Natural killer cell treated with Interleukin-12 subunit alpha and Interleukin-12 subunit beta and Interleukin-15 and Interleukin-18, amount 100 ng/mL, for 72 hours (primary cell): ENCODE measurements around the gene BBS2. TPM values are rescaled to one million over a fixed set of nuclear protein-coding genes. Genes with fewer than 3 reads are reported as not detected.

Source experiments
- ATAC-seq, 2 donors: fragments of 150-1000 bp; cut with Tn5 transposase in 1 of 2; sonication (Bioruptor Pico), chemical (Tn5 transposase) in 1 of 2; 2 replicates each; pipeline ENCODE4 v1.10.0; 2021
- DNase-seq: peaks from one replicate; pipeline ENCODE4 v3.0.0; 2022; ENCODE audit warnings: low spot score
- H3K27ac Mint-ChIP-seq, 2 donors: 1 replicate in 1 of 2; 2 replicates in 1 of 2; pipeline ENCODE4 v1.8.0; 2022; ENCODE audit warnings: mixed read lengths in 2 of 2, mild to moderate bottlenecking in 1 of 2, moderate library complexity in 1 of 2
- H3K27me3 Mint-ChIP-seq, 2 donors: 1 replicate in 1 of 2; 2 replicates in 1 of 2; pipeline ENCODE4 v1.8.0; 2022; ENCODE audit warnings: mixed read lengths in 2 of 2
- H3K36me3 Mint-ChIP-seq: one replicate; pipeline ENCODE4 v1.8.0; 2022; ENCODE audit warnings: mixed read lengths
- H3K4me1 Mint-ChIP-seq, 2 donors: 1 replicate in 1 of 2; 2 replicates in 1 of 2; pipeline ENCODE4 v1.8.0; 2022; ENCODE audit warnings: low read depth in 2 of 2, mixed read lengths in 2 of 2, mild to moderate bottlenecking in 1 of 2
- H3K4me3 Mint-ChIP-seq: one replicate; pipeline ENCODE4 v1.8.0; 2022; ENCODE audit warnings: mixed read lengths
- H3K9me3 Mint-ChIP-seq: 2 replicates; pipeline ENCODE4 v1.8.0; 2022; ENCODE audit warnings: mixed read lengths
- total RNA-seq, 2 donors: library from RNA; stranded (reverse); gene quantifications; one replicate each; pipeline ENCODE4 v1.2.3, GENCODE V29; 2022

The BBS2 gene
- total RNA-seq = 10 to 100 TPM in 1 of 2 donors, 1 to 10 TPM in 1; 6.6 to 10.6 TPM

DNA sequence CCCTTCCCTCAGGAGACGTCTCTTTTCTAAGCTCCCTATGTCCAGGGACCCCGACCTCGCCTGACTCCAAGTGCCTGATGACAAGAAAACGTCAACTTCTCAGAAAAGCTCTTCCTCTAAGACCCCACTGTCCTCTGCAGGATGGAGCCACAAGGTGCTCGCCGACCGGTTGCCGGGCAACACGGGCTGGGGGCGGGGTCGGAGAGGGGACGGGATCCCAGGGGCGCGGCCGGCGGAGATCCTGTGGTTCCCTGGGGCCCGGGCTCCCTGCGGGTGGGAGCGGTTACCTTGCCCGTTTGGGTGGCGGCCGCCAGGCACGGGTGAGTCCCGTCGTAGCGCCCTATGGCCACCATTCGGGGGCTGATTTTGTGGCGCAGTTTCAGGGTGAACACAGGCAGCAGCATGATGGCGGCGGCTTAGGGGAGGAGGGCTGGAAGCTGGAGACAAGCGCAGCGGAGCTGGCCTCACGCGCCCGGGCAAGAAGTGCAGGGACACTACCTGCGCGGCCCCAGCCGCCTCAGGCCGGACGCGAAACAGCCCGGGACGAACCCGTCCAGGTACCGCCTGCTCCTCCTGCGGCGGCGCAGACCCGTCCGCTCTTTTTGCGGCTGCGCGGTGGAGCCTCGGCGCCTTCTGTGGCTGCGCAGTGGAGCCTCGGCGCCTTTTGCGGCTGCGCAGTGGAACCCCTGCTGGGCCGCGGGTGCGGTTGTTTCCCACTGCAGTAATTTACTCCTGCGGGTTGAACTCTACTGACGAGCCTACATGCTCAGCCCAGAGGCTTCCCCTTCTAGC is at the start of gene BBS2:
TSS of gene BBS2 (minus strand) at position 566 of the 792 bp plus-strand sequence. CDS start at position 404, 162 bp downstream.
- ATAC-seq = peak; percentile 91 to 95
- peak; percentile 93 for DNase-seq
- Mint-ChIP-seq H3K36me3 (no peaks in the 10 kb centered on the region), H3K4me3 (peak within 1 kb of the TSS; percentile 76), H3K9me3 (no peaks in the 10 kb centered on the region), H3K4me1 (peaks cover 8 to 9% of the 10 kb centered on the region in 2 donors), H3K27me3 (no peaks in the 10 kb centered on the region), H3K27ac (peak within 1 kb of the TSS; percentile 68 to 83)

GRCh38 chr16:56564793-56565477 is 45.1 kb upstream of the BBS2 start, which contains the start of gene MT4:
Gene MT4 (plus strand): TSS chr16:56565073. CDS start chr16:56565129, 56 bp downstream.
- Mint-ChIP-seq H3K4me3 (no peak within 1 kb of the TSS), H3K4me1 (no peaks in the 10 kb centered on the region), H3K27ac (no peak within 1 kb of the TSS), H3K27me3 (peaks cover 18 to 33% of the 10 kb centered on the region in 2 donors), H3K9me3 (no peaks in the 10 kb centered on the region), H3K36me3 (no peaks in the 10 kb centered on the region)
- DNase-seq (no peak), ATAC-seq (no peak)

- no peak overlapping the region for H3K4me3 Mint-ChIP-seq
- no peaks in the 10 kb centered on the region for H3K36me3 Mint-ChIP-seq
- H3K27me3 Mint-ChIP-seq = peaks cover 17 to 38% of the 10 kb centered on the region in 2 donors
- no peak overlapping the region for H3K27ac Mint-ChIP-seq
- ATAC-seq (no peak), DNase-seq (no peak)
- H3K9me3 Mint-ChIP-seq = no peaks in the 10 kb centered on the region
- H3K4me1 Mint-ChIP-seq = no peaks in the 10 kb centered on the region
These were observed 41.3 kb upstream of the BBS2 start for GRCh38 chr16:56561126-56561525.

- Mint-ChIP-seq H3K9me3 (no peaks in the 10 kb centered on the region), H3K27me3 (peaks cover 17 to 31% of the 10 kb centered on the region in 2 donors), H3K4me3 (no peak overlapping the region), H3K36me3 (no peaks in the 10 kb centered on the region), H3K4me1 (no peaks in the 10 kb centered on the region), H3K27ac (no peak overlapping the region)
- DNase-seq (no peak), ATAC-seq (no peak)
These were observed 40.6 kb upstream of the BBS2 start for GRCh38 chr16:56560447-56560846.

DNA sequence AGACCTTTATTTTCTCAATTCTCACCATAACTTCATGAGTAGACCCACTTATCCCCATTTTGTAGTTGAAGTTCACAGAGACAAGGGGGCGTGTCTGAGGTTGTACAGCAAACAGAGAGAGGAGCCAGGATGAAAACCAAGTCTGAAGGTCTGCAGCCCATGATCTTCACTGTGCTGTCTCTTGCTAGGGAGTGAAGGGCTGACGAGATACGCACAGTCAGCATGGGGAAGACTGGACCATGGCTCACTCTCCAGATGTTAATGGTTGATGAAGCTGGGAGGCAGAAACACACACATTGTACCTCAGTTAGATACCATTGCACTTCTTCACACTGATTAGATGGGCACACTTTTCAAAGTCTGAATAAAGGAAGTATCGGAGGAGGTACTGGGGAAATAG is 39.3 kb upstream of the BBS2 start:
- Mint-ChIP-seq H3K4me1 (no peaks in the 10 kb centered on the region), H3K4me3 (no peak overlapping the region), H3K9me3 (no peaks in the 10 kb centered on the region), H3K27me3 (peaks cover 17 to 40% of the 10 kb centered on the region in 2 donors), H3K36me3 (no peaks in the 10 kb centered on the region), H3K27ac (no peak overlapping the region)
- DNase-seq (no peak), ATAC-seq (no peak)

DNA sequence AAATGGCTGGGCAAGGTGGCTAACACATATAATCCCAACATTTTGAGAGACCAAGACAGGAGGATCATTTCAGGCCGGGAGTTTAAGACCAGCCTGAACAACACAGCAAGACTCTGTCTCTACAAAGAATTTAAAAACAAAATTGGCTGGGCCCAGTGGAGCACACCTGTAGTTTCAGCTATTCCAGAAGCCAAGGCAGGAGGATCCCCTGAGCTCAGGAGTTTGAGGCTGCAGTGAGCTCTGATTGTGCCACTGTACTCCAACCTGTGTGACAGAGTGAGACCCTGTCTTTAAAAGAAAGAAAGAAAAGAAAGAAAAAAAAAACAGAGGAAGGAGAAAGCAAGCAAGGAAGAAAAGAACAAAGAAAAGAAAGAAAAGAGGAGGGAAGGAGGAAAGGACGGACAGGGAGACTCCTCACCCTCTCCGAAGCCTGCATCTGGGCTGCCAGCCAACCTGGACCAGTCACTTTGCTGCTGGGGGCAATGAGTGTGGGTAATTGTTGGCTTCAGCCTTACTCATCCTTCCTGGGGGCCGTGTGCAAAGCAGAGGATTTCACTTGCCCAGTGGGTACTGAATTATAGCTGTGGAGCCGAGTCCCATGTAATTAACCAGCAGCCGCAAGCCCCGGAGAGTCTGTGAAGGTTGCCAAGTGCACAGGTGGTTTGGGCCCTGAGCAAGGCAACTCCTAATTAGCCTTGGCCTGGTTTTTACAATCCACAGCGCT is 38.4 kb upstream of the BBS2 start:
- H3K4me3 Mint-ChIP-seq = no peak overlapping the region
- H3K27ac Mint-ChIP-seq = no peak overlapping the region
- DNase-seq (no peak), ATAC-seq (no peak)
- H3K27me3 Mint-ChIP-seq = peaks cover 21 to 48% of the 10 kb centered on the region in 2 donors
- no peaks in the 10 kb centered on the region for H3K9me3 Mint-ChIP-seq
- H3K4me1 Mint-ChIP-seq = no peaks in the 10 kb centered on the region
- no peaks in the 10 kb centered on the region for H3K36me3 Mint-ChIP-seq

DNA sequence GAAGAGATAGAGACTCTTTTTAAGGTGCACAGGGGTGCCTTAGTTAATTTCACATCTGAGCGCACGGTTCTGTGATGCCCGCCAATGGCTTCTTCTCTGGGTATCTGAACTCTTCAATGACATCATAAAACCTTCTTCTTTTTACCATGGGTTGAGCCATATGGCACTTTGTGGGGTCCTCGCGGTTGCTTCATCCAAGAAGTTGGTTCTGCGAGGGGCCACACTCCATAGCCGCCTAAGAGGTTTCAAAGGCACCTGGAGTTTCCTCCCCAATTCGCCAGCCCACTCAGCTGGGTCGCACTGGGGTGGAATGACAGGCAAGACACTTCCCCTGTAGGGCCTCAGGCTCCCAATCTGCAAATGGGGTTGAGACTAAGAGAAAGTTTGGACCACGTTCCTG is 34.6 kb upstream of the BBS2 start:
- DNase-seq = no peak
- Mint-ChIP-seq H3K4me3 (no peak overlapping the region), H3K27me3 (peaks cover 15 to 39% of the 10 kb centered on the region in 2 donors), H3K27ac (no peak overlapping the region), H3K36me3 (no peaks in the 10 kb centered on the region), H3K4me1 (no peaks in the 10 kb centered on the region), H3K9me3 (no peaks in the 10 kb centered on the region)
- ATAC-seq = no peak

DNA sequence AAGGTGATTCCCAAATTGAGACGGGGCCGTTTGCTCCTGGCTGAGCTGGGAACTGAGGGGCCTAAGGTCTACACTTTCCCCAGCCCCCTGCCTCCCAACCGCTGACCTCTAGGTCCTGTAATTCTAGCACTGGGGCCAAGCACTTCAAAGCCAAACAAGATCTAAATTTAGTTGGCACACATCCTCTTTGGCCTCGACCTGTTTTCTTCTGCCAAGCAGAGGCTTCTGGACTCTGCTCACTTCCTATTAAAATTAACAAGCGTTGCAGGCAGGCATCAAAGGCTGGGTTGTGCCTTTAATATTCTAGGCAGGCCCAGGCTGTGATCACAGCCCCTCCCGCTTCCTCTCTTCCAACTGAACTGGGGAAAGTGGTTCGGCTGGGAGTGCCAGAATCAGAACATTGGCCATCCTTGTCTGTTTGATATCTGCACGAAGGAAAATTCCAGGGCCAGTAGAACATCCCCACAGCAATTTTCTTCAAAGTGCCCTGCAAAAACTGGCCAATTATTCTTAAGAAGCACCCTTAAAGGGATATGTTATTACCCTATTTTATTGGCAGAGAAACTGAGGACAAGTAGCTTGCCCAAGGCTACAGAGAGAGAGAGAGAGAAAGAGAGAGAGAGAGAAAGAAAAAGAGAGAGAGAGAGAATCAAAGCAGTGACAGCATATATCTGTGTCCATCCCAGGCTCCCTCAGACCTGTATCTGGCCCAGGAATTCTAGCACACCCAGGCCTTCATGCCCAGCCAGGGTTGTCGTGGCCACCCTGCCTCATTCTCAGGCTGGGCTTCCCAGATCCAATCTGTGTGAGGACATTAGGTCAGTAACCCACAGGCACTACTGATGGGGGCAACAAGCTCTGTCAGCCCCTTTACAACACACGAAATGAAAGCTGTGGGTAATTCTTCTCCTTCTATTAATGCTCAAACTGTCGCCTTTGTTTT is 32.2 kb upstream of the BBS2 start:
- Mint-ChIP-seq H3K9me3 (no peaks in the 10 kb centered on the region), H3K27me3 (peaks cover 7 to 24% of the 10 kb centered on the region in 2 donors), H3K36me3 (no peaks in the 10 kb centered on the region), H3K4me1 (peaks cover 0 to 3% of the 10 kb centered on the region in 2 donors), H3K4me3 (no peak overlapping the region), H3K27ac (no peak overlapping the region)
- DNase-seq = no peak
- ATAC-seq = no peak

GRCh38 chr16:56549744-56550385 is 30.0 kb upstream of the BBS2 start:
- Mint-ChIP-seq H3K27me3 (peaks cover 7 to 21% of the 10 kb centered on the region in 2 donors), H3K4me1 (peaks cover 0 to 3% of the 10 kb centered on the region in 2 donors), H3K27ac (no peak overlapping the region), H3K4me3 (no peak overlapping the region), H3K9me3 (no peaks in the 10 kb centered on the region), H3K36me3 (no peaks in the 10 kb centered on the region)
- no peak for ATAC-seq
- no peak for DNase-seq

DNA sequence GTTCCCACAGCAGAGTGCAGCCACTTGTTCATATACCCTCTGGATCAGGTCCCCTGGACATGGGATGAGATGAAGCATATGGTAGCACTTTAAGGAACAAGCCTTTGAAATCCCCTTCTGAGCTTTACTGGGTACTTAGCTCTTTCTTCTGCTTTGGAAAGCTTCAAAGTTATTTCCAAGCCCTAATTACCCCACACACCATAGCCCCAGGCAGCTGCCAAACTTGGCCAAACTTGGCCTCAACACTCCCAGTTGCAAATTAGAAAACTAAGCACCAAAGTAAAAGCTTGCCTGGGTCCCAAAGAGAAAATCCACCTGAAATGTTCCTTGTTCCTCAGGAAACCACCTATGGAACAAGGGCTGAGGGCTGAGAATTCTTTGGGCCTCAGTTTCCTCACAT is 29.3 kb upstream of the BBS2 start:
- H3K27ac Mint-ChIP-seq = no peak overlapping the region
- H3K9me3 Mint-ChIP-seq = no peaks in the 10 kb centered on the region
- H3K4me3 Mint-ChIP-seq = no peak overlapping the region
- H3K27me3 Mint-ChIP-seq = peaks cover 7 to 15% of the 10 kb centered on the region in 2 donors
- H3K4me1 Mint-ChIP-seq = peaks cover 0 to 3% of the 10 kb centered on the region in 2 donors
- ATAC-seq (no peak), DNase-seq (no peak)
- no peaks in the 10 kb centered on the region for H3K36me3 Mint-ChIP-seq

GRCh38 chr16:56547949-56548567 is 28.2 kb upstream of the BBS2 start:
- no peak overlapping the region for H3K4me3 Mint-ChIP-seq
- no peaks in the 10 kb centered on the region for H3K9me3 Mint-ChIP-seq
- no peak for DNase-seq
- peaks cover 6 to 14% of the 10 kb centered on the region in 2 donors for H3K27me3 Mint-ChIP-seq
- no peak overlapping the region for H3K27ac Mint-ChIP-seq
- no peaks in the 10 kb centered on the region for H3K36me3 Mint-ChIP-seq
- H3K4me1 Mint-ChIP-seq = peaks cover 0 to 3% of the 10 kb centered on the region in 2 donors
- ATAC-seq = no peak
